GM08714 (cell line): ENCODE measurements around the gene C1QA.

ENCODE experiments used
- H3K4me3 ChIP-seq: fragments of 200-500 bp; sonication (Bioruptor generic); 2 replicates; pipeline ENCODE4 v1.5.1; 2014; ENCODE audit warnings: mild to moderate bottlenecking, low read length, inconsistent platforms
- ZNF274 ChIP-seq: IDR thresholded peaks from 2 replicates; pipeline ENCODE4 v1.6.1; 2012; ENCODE audit warnings: mild to moderate bottlenecking, low read depth, low read length

C1QA gene

GRCh38 chr1:22621761-22622160 is 14.7 kb upstream of the C1QA start:
- TF ChIP-seq ZNF274, result no peak
- H3K4me3 ChIP-seq, result no peak overlapping the region

- TF ChIP-seq ZNF274, result no peak
- H3K4me3 ChIP-seq, result no peak overlapping the region
Measured at GRCh38 chr1:22625262-22625925, 11.0 kb upstream of the C1QA start.

GRCh38 chr1:22626237-22627157 is 9.9 kb upstream of the C1QA start:
- H3K4me3 ChIP-seq, result no peak overlapping the region
- TF ChIP-seq ZNF274, result no peak

- H3K4me3 ChIP-seq, result no peak overlapping the region
- no peak for TF ChIP-seq ZNF274
Measured at GRCh38 chr1:22627331-22627730, 9.1 kb upstream of the C1QA start.

GRCh38 chr1:22628698-22629444 is 7.6 kb upstream of the C1QA start:
- no peak overlapping the region for H3K4me3 ChIP-seq
- no peak for TF ChIP-seq ZNF274

GRCh38 chr1:22629886-22630285 is 6.5 kb upstream of the C1QA start:
- TF ChIP-seq ZNF274, result no peak
- H3K4me3 ChIP-seq, result no peak overlapping the region

- no peak overlapping the region for H3K4me3 ChIP-seq
- TF ChIP-seq ZNF274, result no peak
Measured at GRCh38 chr1:22633697-22634463, 2.5 kb upstream of the C1QA start.

GRCh38 chr1:22635436-22635835 is 992 bp upstream of the C1QA start:
- TF ChIP-seq ZNF274, result no peak
- no peak overlapping the region for H3K4me3 ChIP-seq

- no peak for TF ChIP-seq ZNF274
- no peak overlapping the region for H3K4me3 ChIP-seq
Measured at GRCh38 chr1:22636927-22637326, 499 bp downstream of the C1QA start.

- no peak for TF ChIP-seq ZNF274
- no peak overlapping the region for H3K4me3 ChIP-seq
Measured at GRCh38 chr1:22637907-22638445, 1.5 kb downstream of the C1QA start.

GRCh38 chr1:22638476-22639234 is 2.2 kb downstream of the C1QA start:
- TF ChIP-seq ZNF274, result no peak
- no peak overlapping the region for H3K4me3 ChIP-seq

- no peak overlapping the region for H3K4me3 ChIP-seq
- no peak for TF ChIP-seq ZNF274
Measured at GRCh38 chr1:22639286-22639685, 2.9 kb downstream of the C1QA start.

- H3K4me3 ChIP-seq, result no peak overlapping the region
- TF ChIP-seq ZNF274, result no peak
Measured at GRCh38 chr1:22641247-22641646, 4.8 kb downstream of the C1QA start.
